GM11168 (cell line): ENCODE measurements around the gene CDV3.
"Not testable (repeated sequence)": the region's sequence is repeated elsewhere in the genome, so short reads cannot be mapped to it uniquely, and the experiment has no call there.

Experiments used
- in situ Hi-C: fragments of 300-500 bp; cut with MboI; formaldehyde crosslinking; loops from one replicate; pipeline ENCODE4 v1.12.0; 2022; ENCODE audit warnings: low sequenced_read_pairs; ENCODE audit not compliant: unreplicated experiment

CDV3 gene

GRCh38 chr3:133573629-133574194 is at the start of gene CDV3:
CDV3 (plus strand) TSS chr3:133573686; CDS start chr3:133574045, 359 bp downstream.
- in situ Hi-C loops = no loop called here

- in situ Hi-C loops = not testable (repeated sequence)
Observed at GRCh38 chr3:133523758-133524157, 49.7 kb upstream of the CDV3 start.

GRCh38 chr3:133525435-133525834 is 48.1 kb upstream of the CDV3 start:
- in situ Hi-C loops = no loop called here

- in situ Hi-C loops = no loop called here
Observed at GRCh38 chr3:133527081-133527715, 46.3 kb upstream of the CDV3 start.

GRCh38 chr3:133529809-133530208 is 43.7 kb upstream of the CDV3 start:
- in situ Hi-C loops = no loop called here

GRCh38 chr3:133531981-133532380 is 41.5 kb upstream of the CDV3 start:
- in situ Hi-C loops = no loop called here

GRCh38 chr3:133532951-133533350 is 40.5 kb upstream of the CDV3 start:
- in situ Hi-C loops = no loop called here

- in situ Hi-C loops = no loop called here
Observed at GRCh38 chr3:133535971-133536881, 37.3 kb upstream of the CDV3 start.

- in situ Hi-C loops = not testable (repeated sequence)
Observed at GRCh38 chr3:133537131-133537530, 36.4 kb upstream of the CDV3 start.

- in situ Hi-C loops = no loop called here
Observed at GRCh38 chr3:133538154-133538553, 35.3 kb upstream of the CDV3 start.

- in situ Hi-C loops = no loop called here
Observed at GRCh38 chr3:133540896-133541674, 32.4 kb upstream of the CDV3 start.

GRCh38 chr3:133542871-133543270 is 30.6 kb upstream of the CDV3 start:
- in situ Hi-C loops = no loop called here

- in situ Hi-C loops = not testable (repeated sequence)
Observed at GRCh38 chr3:133544983-133545382, 28.5 kb upstream of the CDV3 start.

- in situ Hi-C loops = no loop called here
Observed at GRCh38 chr3:133547432-133548041, 25.9 kb upstream of the CDV3 start.

GRCh38 chr3:133548090-133548489 is 25.4 kb upstream of the CDV3 start:
- in situ Hi-C loops = no loop called here

- in situ Hi-C loops = no loop called here
Observed at GRCh38 chr3:133549565-133549964, 23.9 kb upstream of the CDV3 start.

GRCh38 chr3:133551589-133551988 is 21.9 kb upstream of the CDV3 start:
- in situ Hi-C loops = not testable (repeated sequence)

- in situ Hi-C loops = no loop called here
Observed at GRCh38 chr3:133561679-133562078, 11.8 kb upstream of the CDV3 start.

GRCh38 chr3:133562376-133562775 is 11.1 kb upstream of the CDV3 start:
- in situ Hi-C loops = no loop called here

- in situ Hi-C loops = no loop called here
Observed at GRCh38 chr3:133563186-133563591, 10.3 kb upstream of the CDV3 start.
